Measurements from ENCODE around the gene NRG3. TPM values are rescaled to one million over a fixed set of nuclear protein-coding genes. Genes with fewer than 3 reads are reported as not detected.

The NRG3 gene
- total and polyA plus RNA-seq, 2 of the 4 experiments (the other 2 are of a cell fraction), result not detected

GRCh38 chr10:82515256-82515655 is 640.3 kb downstream of the NRG3 start:
- Histone ChIP-seq H2BK20ac (ENCODE audit: low read depth, low read length) (no peak overlapping the region), H3K23ac (ENCODE audit: low read depth, low read length) (no peak overlapping the region), H2AK5ac (ENCODE audit: low read depth, low read length) (no peak overlapping the region), H3K4ac (ENCODE audit: low read depth, low read length) (no peak overlapping the region), H2AFZ (replicated peaks; ENCODE audit: low read length, poor library complexity) (no peak overlapping the region), H3K27ac (ENCODE audit: insufficient read depth, low read length) (no peak overlapping the region), H3K14ac (replicated peaks; ENCODE audit: low read depth, low read length) (no peak overlapping the region), H3K27me3 (ENCODE audit: control insufficient read depth, insufficient read depth, low read length) (no peaks in the 10 kb centered on the region), H3K9me1 (ENCODE audit: insufficient read depth, low read length) (no peaks in the 10 kb centered on the region), H3K9me3 (ENCODE audit: control insufficient read depth, insufficient read depth, low read length) (no peaks in the 10 kb centered on the region; the same call in none of the 2 replicates), H3K36me3 (ENCODE audit: control insufficient read depth, insufficient read depth, low read length) (no peaks in the 10 kb centered on the region), H3K56ac (ENCODE audit: extremely low read depth, insufficient read depth, low read length) (no peak overlapping the region), H3K9ac (ENCODE audit: low read depth, low read length) (no peak overlapping the region), H2AK9ac (replicated peaks; ENCODE audit: low read depth, low read length, poor library complexity) (no peak overlapping the region), H2BK15ac (ENCODE audit: low read depth, low read length) (no peak overlapping the region), H2BK5ac (ENCODE audit: low read depth, low read length, poor library complexity, severe bottlenecking) (no peak overlapping the region), H4K5ac (ENCODE audit: low read depth, low read length) (no peak overlapping the region), H3K79me1 (ENCODE audit: low read depth in 1 of 2, low read length in 2 of 2) (no peaks in the 10 kb centered on the region), H3K4me3 (ENCODE audit: insufficient read depth, low read depth, low read length) (no peak overlapping the region), H4K20me1 (ENCODE audit: insufficient read depth, low read length) (no peaks in the 10 kb centered on the region), H2BK120ac (ENCODE audit: low read depth, low read length) (no peak overlapping the region), H4K8ac (ENCODE audit: low read depth in 2 of 2, low read length in 2 of 2) (no peak overlapping the region), H3K4me2 (ENCODE audit: low read depth, low read length) (no peak overlapping the region), H3K4me1 (ENCODE audit: control insufficient read depth, insufficient read depth, low read length) (no peaks in the 10 kb centered on the region), H3K18ac (ENCODE audit: low read depth, low read length) (no peak overlapping the region), H4K91ac (ENCODE audit: insufficient read depth, low read depth, low read length) (no peak overlapping the region)
- no CpG with 5 or more reads among the region's 1 CpG for WGBS, 2 experiments (ENCODE audit: extremely low coverage in 2 of 2, insufficient read length in 1 of 2)
- BruUV-seq (replicated peaks), result no TSS peak
- in situ Hi-C loops (cut with MboI; ENCODE audit: low sequenced_read_pairs), result no loop called here
- ATAC-seq (ENCODE audit: low read depth), result no peak
- no peak for DNase-seq
- ChIA-PET CTCF (no interaction called here), POLR2A (ENCODE audit: unreplicated experiment) (no interaction called here)
- TF ChIP-seq, protein P1, sequence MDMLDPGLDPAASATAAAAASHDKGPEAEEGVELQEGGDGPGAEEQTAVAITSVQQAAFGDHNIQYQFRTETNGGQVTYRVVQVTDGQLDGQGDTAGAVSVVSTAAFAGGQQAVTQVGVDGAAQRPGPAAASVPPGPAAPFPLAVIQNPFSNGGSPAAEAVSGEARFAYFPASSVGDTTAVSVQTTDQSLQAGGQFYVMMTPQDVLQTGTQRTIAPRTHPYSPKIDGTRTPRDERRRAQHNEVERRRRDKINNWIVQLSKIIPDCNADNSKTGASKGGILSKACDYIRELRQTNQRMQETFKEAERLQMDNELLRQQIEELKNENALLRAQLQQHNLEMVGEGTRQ (IDR thresholded peaks at IDR 0.05; ENCODE audit: low read depth, low read length), result no peak
- no peak for TF ChIP-seq FOS (IDR thresholded peaks at IDR 0.05; ENCODE audit: low read depth, low read length)
- no peak for TF ChIP-seq CHD1 (IDR thresholded peaks at IDR 0.05; ENCODE audit: low read depth, low read length)
- no peak for TF ChIP-seq MAZ (IDR thresholded peaks at IDR 0.05; ENCODE audit: borderline replicate concordance, low read depth, low read length)
- no peak for TF ChIP-seq NFE2L2 (IDR thresholded peaks at IDR 0.05; ENCODE audit: low read depth, low read length)
- TF ChIP-seq POLR2A (IDR thresholded peaks at IDR 0.05; ENCODE audit: low read depth, low read length), result no peak
- TF ChIP-seq RFX5 (IDR thresholded peaks at IDR 0.05; ENCODE audit: low read depth, low read length), result no peak
- intact Hi-C loops (cut with micrococcal nuclease), result no loop called here
- dilution Hi-C loops (cut with HindIII; ENCODE audit: low sequenced_read_pairs, unreplicated experiment), result no loop called here

All from IMR-90 (cell line).